Ascending aorta (tissue), 2 donors: ENCODE measurements around the gene AMBRA1. TPM values are rescaled to one million over a fixed set of nuclear protein-coding genes. Genes with fewer than 3 reads are reported as not detected.

ENCODE experiments used
- DNase-seq, 2 donors: peaks; one replicate each; pipeline ENCODE4 v3.0.0-alpha.2; 2019; ENCODE audit warnings: low spot score in 2 of 2
- H3K27ac ChIP-seq, 2 donors: fragments of 200-600 bp; sonication (generic); one replicate each; pipeline ENCODE4 v1.5.1; 2016 to 2017; ENCODE audit warnings: mild to moderate bottlenecking in 1 of 2
- H3K27me3 ChIP-seq: fragments of 200-600 bp; sonication (generic); one replicate; pipeline ENCODE4 v1.5.1; 2017
- H3K36me3 ChIP-seq, 2 donors: fragments of 200-600 bp; sonication (generic); one replicate each; pipeline ENCODE4 v1.5.1; 2016
- H3K4me1 ChIP-seq, 2 donors: fragments of 200-600 bp; sonication (generic); one replicate each; pipeline ENCODE4 v1.5.1; 2016 to 2017; ENCODE audit warnings: mild to moderate bottlenecking in 1 of 2
- H3K4me3 ChIP-seq, 2 donors: fragments of 200-600 bp; sonication (generic); one replicate each; pipeline ENCODE4 v1.5.1; 2016 to 2017; ENCODE audit warnings: mild to moderate bottlenecking in 1 of 2
- H3K9me3 ChIP-seq, 2 donors: fragments of 200-600 bp; sonication (generic); one replicate each; pipeline ENCODE4 v1.5.1; 2016
- CTCF ChIP-seq, 3 experiments: fragments of 200-600 bp in 2 of 3; fragments of 450-650 bp in 1 of 3; sonication (generic) in 2 of 3; IDR thresholded peaks; one replicate each; pipeline ENCODE4 v1.5.1; 2016 to 2019; ENCODE audit warnings: antibody characterized with exemption in 3 of 3, mild to moderate bottlenecking in 1 of 3, moderate library complexity in 1 of 3
- intact Hi-C: fragments of 100-400 bp; cut with DNase I; formaldehyde crosslinking; loops from one replicate; pipeline ENCODE4 v1.15.1; 2023
- total RNA-seq: library from RNA; depleted of rRNA; stranded (reverse); fragments of >200 nt; gene quantifications from one replicate; pipeline ENCODE4 v1.1.0, GENCODE V29; 2016

Gene AMBRA1
- total RNA-seq, 1 donor from 2014 or later, result 12.1 TPM

- Histone ChIP-seq H3K27me3 (no peaks in the 10 kb centered on the region), H3K4me3 (no peak overlapping the region), H3K36me3 (peaks cover 4 to 17% of the 10 kb centered on the region in 2 donors), H3K4me1 (no peaks in the 10 kb centered on the region), H3K9me3 (no peaks in the 10 kb centered on the region), H3K27ac (no peak overlapping the region)
- intact Hi-C loops, result no loop called here
- no peak for DNase-seq
- TF ChIP-seq CTCF (IDR thresholded peaks at IDR 0.05), result no peak
These were observed 81.5 kb downstream of the AMBRA1 start for GRCh38 chr11:46512261-46512881.

GRCh38 chr11:46511342-46511741 lies 82.5 kb downstream of the AMBRA1 start:
- no peaks in the 10 kb centered on the region for H3K9me3 ChIP-seq
- no peaks in the 10 kb centered on the region for H3K27me3 ChIP-seq
- no peak overlapping the region for H3K4me3 ChIP-seq
- no peak for DNase-seq
- H3K27ac ChIP-seq, result no peak overlapping the region
- H3K36me3 ChIP-seq, result peaks cover 4 to 17% of the 10 kb centered on the region in 2 donors
- intact Hi-C loops, result no loop called here
- TF ChIP-seq CTCF (IDR thresholded peaks at IDR 0.05), result no peak
- no peaks in the 10 kb centered on the region for H3K4me1 ChIP-seq

GRCh38 chr11:46508360-46508759 lies 85.5 kb downstream of the AMBRA1 start:
- no peak overlapping the region for H3K27ac ChIP-seq
- no peaks in the 10 kb centered on the region for H3K4me1 ChIP-seq
- peaks cover 9 to 27% of the 10 kb centered on the region in 2 donors for H3K36me3 ChIP-seq
- H3K27me3 ChIP-seq, result no peaks in the 10 kb centered on the region
- no peak for DNase-seq
- no peak overlapping the region for H3K4me3 ChIP-seq
- no peak for TF ChIP-seq CTCF (IDR thresholded peaks at IDR 0.05)
- H3K9me3 ChIP-seq, result no peaks in the 10 kb centered on the region
- intact Hi-C loops, result no loop called here

GRCh38 chr11:46506483-46506791 lies 87.4 kb downstream of the AMBRA1 start:
- Histone ChIP-seq H3K36me3 (peaks cover 9 to 21% of the 10 kb centered on the region in 2 donors), H3K4me1 (no peaks in the 10 kb centered on the region), H3K27ac (no peak overlapping the region), H3K9me3 (no peaks in the 10 kb centered on the region), H3K27me3 (no peaks in the 10 kb centered on the region), H3K4me3 (no peak overlapping the region)
- DNase-seq, result no peak
- no peak for TF ChIP-seq CTCF (IDR thresholded peaks at IDR 0.05)
- intact Hi-C loops, result no loop called here

- peaks cover 9 to 24% of the 10 kb centered on the region in 2 donors for H3K36me3 ChIP-seq
- H3K9me3 ChIP-seq, result no peaks in the 10 kb centered on the region
- DNase-seq, result no peak
- no peak overlapping the region for H3K27ac ChIP-seq
- intact Hi-C loops, result no loop called here
- no peaks in the 10 kb centered on the region for H3K27me3 ChIP-seq
- no peak for TF ChIP-seq CTCF (IDR thresholded peaks at IDR 0.05)
- H3K4me1 ChIP-seq, result no peaks in the 10 kb centered on the region
- H3K4me3 ChIP-seq, result no peak overlapping the region
These were observed 87.9 kb downstream of the AMBRA1 start for GRCh38 chr11:46505741-46506482.
